Measurements from ENCODE around the gene CD3E.

DNA sequence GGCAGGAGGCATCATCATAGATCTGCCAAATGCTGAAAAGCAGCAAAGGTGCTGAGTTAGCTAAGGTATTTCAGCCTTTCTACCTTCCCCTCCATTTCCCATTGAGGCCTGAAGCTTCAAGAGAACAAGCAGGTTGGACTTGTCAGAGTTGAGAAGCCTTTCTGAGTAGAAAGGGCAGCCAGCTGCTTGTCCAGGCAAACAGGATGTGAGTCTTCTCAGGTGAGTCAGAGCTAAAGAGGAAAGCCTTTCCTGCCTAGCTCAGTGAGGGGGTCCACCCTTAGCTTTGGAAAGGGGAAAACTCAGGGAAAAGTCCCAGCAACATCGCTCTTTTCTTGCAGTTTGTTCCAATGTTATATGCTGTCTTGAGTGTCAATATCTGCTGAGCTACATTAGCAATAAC, 27.2 kb upstream of the CD3E start:
- TF ChIP-seq, protein P1, sequence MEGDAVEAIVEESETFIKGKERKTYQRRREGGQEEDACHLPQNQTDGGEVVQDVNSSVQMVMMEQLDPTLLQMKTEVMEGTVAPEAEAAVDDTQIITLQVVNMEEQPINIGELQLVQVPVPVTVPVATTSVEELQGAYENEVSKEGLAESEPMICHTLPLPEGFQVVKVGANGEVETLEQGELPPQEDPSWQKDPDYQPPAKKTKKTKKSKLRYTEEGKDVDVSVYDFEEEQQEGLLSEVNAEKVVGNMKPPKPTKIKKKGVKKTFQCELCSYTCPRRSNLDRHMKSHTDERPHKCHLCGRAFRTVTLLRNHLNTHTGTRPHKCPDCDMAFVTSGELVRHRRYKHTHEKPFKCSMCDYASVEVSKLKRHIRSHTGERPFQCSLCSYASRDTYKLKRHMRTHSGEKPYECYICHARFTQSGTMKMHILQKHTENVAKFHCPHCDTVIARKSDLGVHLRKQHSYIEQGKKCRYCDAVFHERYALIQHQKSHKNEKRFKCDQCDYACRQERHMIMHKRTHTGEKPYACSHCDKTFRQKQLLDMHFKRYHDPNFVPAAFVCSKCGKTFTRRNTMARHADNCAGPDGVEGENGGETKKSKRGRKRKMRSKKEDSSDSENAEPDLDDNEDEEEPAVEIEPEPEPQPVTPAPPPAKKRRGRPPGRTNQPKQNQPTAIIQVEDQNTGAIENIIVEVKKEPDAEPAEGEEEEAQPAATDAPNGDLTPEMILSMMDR (IDR thresholded peaks at IDR 0.05; ENCODE audit: low read length): no peak
- TF ChIP-seq EZH2phosphoT487 (IDR thresholded peaks at IDR 0.05; ENCODE audit: low read length) (no peak), EZH2 (optimal IDR thresholded peaks at IDR 0.05; ENCODE audit: low read depth, low read length) (no peak)
